Mesothelial cell of epicardium (in vitro differentiated cells): Measurements from ENCODE around the gene ANKRD29. TPM values are rescaled to one million over a fixed set of nuclear protein-coding genes. Genes with fewer than 3 reads are reported as not detected.
A peak's percentile ranks its signal among the peaks of the same experiment; 100 is the strongest.

Source experiments
- DNase-seq, 2 experiments: peaks; one replicate each; pipeline ENCODE4 v3.0.0; 2021; ENCODE audit warnings: low spot score in 2 of 2; ENCODE audit not compliant: unreplicated experiment in 2 of 2
- H3K27ac Mint-ChIP-seq: 2 replicates; pipeline ENCODE4 v1.8.0; 2021; ENCODE audit warnings: mixed read lengths
- H3K27me3 Mint-ChIP-seq: 2 replicates; pipeline ENCODE4 v1.8.0; 2021; ENCODE audit warnings: low read depth, mixed read lengths
- H3K36me3 Mint-ChIP-seq: 2 replicates; pipeline ENCODE4 v1.8.0; 2021; ENCODE audit warnings: mixed read lengths
- H3K4me1 Mint-ChIP-seq: 2 replicates; pipeline ENCODE4 v1.8.0; 2021; ENCODE audit warnings: mixed read lengths
- H3K4me3 Mint-ChIP-seq: 2 replicates; pipeline ENCODE4 v1.8.0; 2021; ENCODE audit warnings: mild to moderate bottlenecking, moderate library complexity, mixed read lengths
- H3K9me3 Mint-ChIP-seq: 2 replicates; pipeline ENCODE4 v1.8.0; 2021; ENCODE audit warnings: mixed read lengths
- CTCF ChIP-seq: fragments of 200-600 bp; sonication (generic); IDR thresholded peaks from one replicate; pipeline ENCODE4 v1.5.0; 2021; ENCODE audit warnings: antibody characterized with exemption; ENCODE audit not compliant: unreplicated experiment
- total RNA-seq: library from RNA; stranded (reverse); gene quantifications from 3 replicates; pipeline ENCODE4 v1.2.1, GENCODE V29; 2021

ANKRD29 gene
- total RNA-seq, 1 donor from 2014 or later, result 2.3 TPM

DNA sequence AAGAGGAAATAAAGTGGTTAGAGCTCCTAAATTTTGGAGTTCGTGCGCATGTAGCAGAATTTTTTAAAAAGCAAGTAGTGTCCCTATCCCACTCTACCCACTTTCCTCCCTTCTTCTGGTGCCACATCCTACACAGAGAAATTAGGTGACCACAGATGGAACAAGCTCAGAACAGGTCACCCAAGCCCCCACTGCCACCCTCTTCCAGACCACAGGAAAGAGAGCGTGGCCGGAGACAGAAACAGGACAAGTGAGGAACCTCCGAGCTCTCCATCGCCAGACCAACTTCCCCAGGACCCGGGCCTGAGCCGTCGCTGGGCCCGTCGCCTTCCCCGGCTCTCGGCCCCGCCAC is 76.8 kb downstream of the ANKRD29 start:
- H3K4me3 Mint-ChIP-seq, result peak overlapping the region; percentile 93
- H3K27ac Mint-ChIP-seq, result peak overlapping the region; percentile 97
- peaks cover 2% of the 10 kb centered on the region for H3K27me3 Mint-ChIP-seq
- H3K9me3 Mint-ChIP-seq, result no peaks in the 10 kb centered on the region
- TF ChIP-seq CTCF, result no peak
- H3K36me3 Mint-ChIP-seq, result no peaks in the 10 kb centered on the region
- no peak for DNase-seq
- H3K4me1 Mint-ChIP-seq, result peaks cover 18% of the 10 kb centered on the region

DNA sequence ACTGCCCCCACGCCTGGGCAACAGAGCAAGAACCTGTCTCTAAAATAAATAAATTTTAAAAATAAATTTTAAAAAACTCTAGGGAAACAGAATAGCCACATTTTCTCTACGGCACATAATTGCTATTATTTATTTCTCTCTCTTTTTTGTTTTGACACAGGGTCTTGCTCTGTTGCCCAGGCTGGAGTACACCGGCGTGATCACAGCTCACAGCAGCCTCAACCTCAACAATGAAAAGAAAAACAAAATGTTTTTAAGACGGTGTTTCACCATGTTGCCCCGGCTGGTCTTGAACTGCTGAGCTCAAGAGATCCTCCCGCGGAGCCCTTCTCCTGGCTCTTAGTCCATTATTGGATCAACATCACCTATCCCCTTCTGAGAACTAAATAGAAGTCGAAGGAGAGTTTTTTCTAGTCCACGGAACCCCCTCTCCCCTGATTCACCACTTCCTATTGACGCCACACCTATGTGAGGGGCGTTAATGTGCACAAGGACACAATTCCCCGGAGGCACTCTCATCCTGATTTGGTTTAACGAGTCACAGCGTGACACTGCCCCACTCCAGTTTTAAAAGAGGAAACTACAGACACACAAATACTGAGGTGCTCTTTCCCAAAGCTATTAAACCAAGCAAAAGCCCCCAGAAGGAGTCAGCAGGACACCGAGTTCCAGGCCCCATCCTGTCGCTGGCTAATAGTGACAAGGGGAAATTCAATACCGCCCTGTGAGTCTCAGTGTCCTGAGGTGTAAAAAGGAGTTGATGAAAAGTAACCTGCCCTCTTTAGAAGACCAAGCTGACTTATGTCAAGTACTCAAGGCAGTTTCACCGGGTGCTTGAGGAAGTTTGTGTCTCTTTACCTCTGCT is 77.5 kb downstream of the ANKRD29 start:
- peak overlapping the region; percentile 97 for H3K27ac Mint-ChIP-seq
- peaks cover 18% of the 10 kb centered on the region for H3K4me1 Mint-ChIP-seq
- TF ChIP-seq CTCF, result no peak
- H3K36me3 Mint-ChIP-seq, result no peaks in the 10 kb centered on the region
- no peaks in the 10 kb centered on the region for H3K9me3 Mint-ChIP-seq
- H3K27me3 Mint-ChIP-seq, result peaks cover 2% of the 10 kb centered on the region
- DNase-seq, result no peak
- H3K4me3 Mint-ChIP-seq, result peak overlapping the region; percentile 93

- no peak for TF ChIP-seq CTCF
- H3K4me3 Mint-ChIP-seq, result peak overlapping the region; percentile 16
- peaks cover 2% of the 10 kb centered on the region for H3K27me3 Mint-ChIP-seq
- H3K9me3 Mint-ChIP-seq, result no peaks in the 10 kb centered on the region
- DNase-seq, result no peak
- peak overlapping the region; percentile 12 for H3K27ac Mint-ChIP-seq
- H3K4me1 Mint-ChIP-seq, result peaks cover 19% of the 10 kb centered on the region
- no peaks in the 10 kb centered on the region for H3K36me3 Mint-ChIP-seq
Measured at GRCh38 chr18:23584019-23584983, 78.4 kb downstream of the ANKRD29 start.

DNA sequence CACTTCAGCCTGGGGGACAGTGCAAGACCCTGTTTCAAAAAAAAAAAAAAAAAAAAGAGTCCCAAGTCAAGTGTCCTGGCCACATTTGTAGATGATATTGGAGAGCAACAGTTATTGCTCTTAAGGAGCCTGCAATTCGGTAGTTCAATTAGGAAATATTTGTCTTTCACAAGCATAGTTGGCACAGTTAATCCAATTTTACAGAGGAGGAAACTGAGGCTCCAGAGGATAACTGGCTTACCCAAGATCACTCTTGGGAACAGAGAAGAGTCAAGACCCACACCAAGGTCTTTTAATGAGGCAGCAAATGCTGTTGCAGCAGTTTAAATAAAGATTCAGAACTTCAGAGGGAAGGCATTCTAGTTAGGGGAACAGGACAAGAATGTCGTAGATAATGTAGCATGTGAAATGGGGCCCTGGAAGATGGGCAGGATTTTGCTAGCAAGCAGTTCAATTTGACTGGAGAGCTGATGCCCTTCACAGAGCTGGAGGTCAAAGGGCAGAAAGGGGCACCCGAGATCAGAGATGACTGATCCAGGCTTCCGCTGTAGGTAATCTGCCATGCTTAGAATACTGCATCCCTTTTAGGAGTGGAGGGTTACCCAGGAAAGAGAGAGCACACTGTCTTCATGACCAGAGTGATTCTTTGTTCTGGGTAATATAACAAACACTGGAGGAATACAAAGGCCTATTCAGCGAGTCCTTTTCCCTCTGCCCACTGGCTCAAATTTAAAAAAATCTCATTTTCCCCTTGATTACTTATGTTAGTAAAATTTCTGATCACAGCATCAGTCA is 79.4 kb downstream of the ANKRD29 start:
- no peak overlapping the region for H3K4me3 Mint-ChIP-seq
- H3K36me3 Mint-ChIP-seq, result peaks cover 3% of the 10 kb centered on the region
- H3K27me3 Mint-ChIP-seq, result peaks cover under 1% of the 10 kb centered on the region
- no peaks in the 10 kb centered on the region for H3K9me3 Mint-ChIP-seq
- no peak for DNase-seq
- H3K27ac Mint-ChIP-seq, result no peak overlapping the region
- H3K4me1 Mint-ChIP-seq, result peaks cover 21% of the 10 kb centered on the region
- no peak for TF ChIP-seq CTCF

DNA sequence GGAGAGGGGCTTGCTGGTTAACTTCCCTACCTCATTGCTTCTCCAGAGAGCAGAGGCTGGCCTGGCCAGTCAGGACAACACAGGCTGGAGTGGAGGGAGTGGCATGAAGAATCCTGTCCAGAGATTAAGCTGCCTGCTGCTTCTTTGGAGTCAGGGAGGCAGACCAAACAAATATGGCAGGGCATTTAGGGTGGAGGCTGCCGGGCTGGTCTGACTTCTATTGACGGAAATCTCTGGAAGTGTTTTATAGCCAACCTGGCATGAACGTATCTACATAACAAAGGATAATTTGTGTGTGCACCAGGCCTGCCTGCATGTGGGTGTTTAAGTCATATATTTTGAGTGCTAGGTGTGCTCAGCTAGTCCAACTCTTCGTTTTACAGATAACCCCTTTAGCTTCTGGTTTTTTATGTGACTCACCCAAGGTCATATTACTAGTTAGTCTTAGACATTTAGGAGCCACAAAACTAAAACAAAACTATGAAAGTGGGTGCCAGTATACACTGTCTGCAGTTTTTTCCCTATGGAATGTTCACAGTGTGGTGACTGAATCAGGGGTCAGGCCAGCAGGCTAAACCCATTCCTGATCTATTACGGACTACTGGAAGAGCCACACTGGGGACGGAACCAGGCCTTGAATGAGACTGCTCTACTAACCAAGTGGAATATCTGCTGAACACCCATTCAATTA is 81.9 kb downstream of the ANKRD29 start:
- no peak overlapping the region for H3K4me3 Mint-ChIP-seq
- DNase-seq, result no peak
- H3K27me3 Mint-ChIP-seq, result no peaks in the 10 kb centered on the region
- H3K4me1 Mint-ChIP-seq, result peaks cover 15% of the 10 kb centered on the region
- no peak overlapping the region for H3K27ac Mint-ChIP-seq
- peaks cover 8% of the 10 kb centered on the region for H3K36me3 Mint-ChIP-seq
- H3K9me3 Mint-ChIP-seq, result no peaks in the 10 kb centered on the region
- TF ChIP-seq CTCF, result no peak
